IMR-90 (cell line): ENCODE data around the gene GPR135.

Experiments
- BHLHE40 ChIP-seq: fragments of 150-350 bp; IDR thresholded peaks from 2 replicates; pipeline ENCODE4 v1.6.1; 2016; ENCODE audit warnings: mild to moderate bottlenecking, low read depth, low read length
- CEBPB ChIP-seq: IDR thresholded peaks from 2 replicates; pipeline ENCODE4 v1.6.1; 2012; ENCODE audit warnings: low read depth, low read length, improper control_type of control experiment
- CHD1 ChIP-seq: IDR thresholded peaks from 2 replicates; pipeline ENCODE4 v1.6.1; 2012; ENCODE audit warnings: low read depth, low read length, improper control_type of control experiment
- CTCF ChIP-seq: conservative IDR thresholded peaks from 2 replicates; pipeline ENCODE4 v1.5.1; 2012; ENCODE audit warnings: mild to moderate bottlenecking, low read depth, low read length, improper control_type of control experiment
- ELK1 ChIP-seq: fragments of 150-350 bp; IDR thresholded peaks from 2 replicates; pipeline ENCODE4 v1.6.1; 2016; ENCODE audit warnings: low read depth, mild to moderate bottlenecking, low read length, moderate library complexity, borderline replicate concordance
- FOS ChIP-seq: fragments of 150-350 bp; IDR thresholded peaks from 2 replicates; pipeline ENCODE4 v1.6.1; 2016; ENCODE audit warnings: low read depth, low read length
- MAFK ChIP-seq: IDR thresholded peaks from 2 replicates; pipeline ENCODE4 v1.6.1; 2012; ENCODE audit warnings: low read depth, low read length, improper control_type of control experiment
- POLR2A ChIP-seq: IDR thresholded peaks from 2 replicates; pipeline ENCODE4 v1.6.1; 2012; ENCODE audit warnings: mild to moderate bottlenecking, low read depth, low read length
- RAD21 ChIP-seq: IDR thresholded peaks from 2 replicates; pipeline ENCODE4 v1.6.1; 2012; ENCODE audit warnings: low read length, improper control_type of control experiment
- RCOR1 ChIP-seq: IDR thresholded peaks from 2 replicates; pipeline ENCODE4 v1.6.1; 2012; ENCODE audit warnings: mild to moderate bottlenecking, low read length, improper control_type of control experiment; ENCODE audit not compliant: insufficient replicate concordance
- RFX5 ChIP-seq: IDR thresholded peaks from 2 replicates; pipeline ENCODE4 v1.8.0; 2012; ENCODE audit warnings: low read depth, mild to moderate bottlenecking, low read length, moderate library complexity
- SMC3 ChIP-seq: fragments of 150-350 bp; IDR thresholded peaks from 2 replicates; pipeline ENCODE4 v1.6.1; 2016; ENCODE audit warnings: low read depth, mild to moderate bottlenecking, antibody characterized with exemption, low read length, moderate library complexity
- USF2 ChIP-seq: fragments of 150-350 bp; IDR thresholded peaks from 2 replicates; pipeline ENCODE4 v1.6.1; 2017; ENCODE audit warnings: mild to moderate bottlenecking, antibody characterized with exemption, low read length, low read depth

- no peak for TF ChIP-seq CTCF
- TF ChIP-seq POLR2A: no peak
- TF ChIP-seq MAFK: no peak
- no peak for TF ChIP-seq USF2
- TF ChIP-seq FOS: no peak
- TF ChIP-seq RFX5: no peak
- TF ChIP-seq CEBPB: no peak
- TF ChIP-seq CHD1: no peak
- TF ChIP-seq ELK1: no peak
- TF ChIP-seq BHLHE40: no peak
- TF ChIP-seq RCOR1: no peak
- TF ChIP-seq RAD21: no peak
- TF ChIP-seq SMC3: no peak
These were observed 3.3 kb downstream of the GPR135 start for GRCh38 chr14:59461891-59462290.
